SK-N-SH (cell line): ENCODE results near the gene COL5A1. TPM values are rescaled to one million over a fixed set of nuclear protein-coding genes. Genes with fewer than 3 reads are reported as not detected.
A peak's percentile ranks its signal among the peaks of the same experiment; 100 is the strongest.

Experiments
- CTCF ChIA-PET: fragments of 300-600, 350-600 bp; formaldehyde crosslinking; extraction: SDS; loops from one replicate; lab custom pipeline; 2021; lab: Yijun Ruan, JAX
- POLR2A ChIA-PET: fragments of 350-600 bp; sonication (Branson Sonifier 250); formaldehyde crosslinking; extraction: SDS; loops from one replicate; lab custom pipeline; 2020; ENCODE audit warnings: antibody characterized with exemption, inconsistent platforms; lab: Yijun Ruan, JAX
- DNase-seq: peaks from one replicate; pipeline ENCODE4 v3.0.0; 2012
- H2AFZ ChIP-seq: fragments of 200-600 bp; sonication (generic); 2 replicates; pipeline ENCODE4 v1.8.1; 2016; ENCODE audit warnings: antibody characterized with exemption, mild to moderate bottlenecking, low read depth
- H3F3A ChIP-seq: fragments of 200-600 bp; sonication (generic); replicated peaks from 2 replicates; pipeline ENCODE3; 2016; ENCODE audit warnings: antibody characterized with exemption, mild to moderate bottlenecking; ENCODE audit not compliant: insufficient read depth
- H3K27ac ChIP-seq, 2 experiments: fragments of 200-500 bp in 1 of 2; fragments of 200-600 bp in 1 of 2; sonication (Bioruptor generic) in 1 of 2; sonication (generic), shearing (Covaris generic) in 1 of 2; 2 replicates each; pipeline versions ENCODE4 v1.5.1 to v1.6.1; 2014 to 2016; ENCODE audit warnings: low read depth in 2 of 2, inconsistent platforms in 1 of 2, low read length in 1 of 2, mild to moderate bottlenecking in 1 of 2, mixed read lengths in 1 of 2
- H3K27me3 ChIP-seq: fragments of 200-600 bp; sonication (generic), shearing (Covaris generic); 2 replicates; pipeline ENCODE4 v1.6.1; 2016; ENCODE audit warnings: mixed run types; ENCODE audit not compliant: insufficient read depth
- H3K36me3 ChIP-seq, 2 experiments: fragments of 200-500 bp in 1 of 2; fragments of 200-600 bp in 1 of 2; sonication (Bioruptor generic) in 1 of 2; sonication (generic) in 1 of 2; replicated peaks in 1 of 2; 2 replicates each; pipeline versions ENCODE3 to v1.5.1; 2014 to 2016; ENCODE audit warnings: low read length in 1 of 2, mild to moderate bottlenecking in 1 of 2; ENCODE audit not compliant: insufficient read depth in 2 of 2, control insufficient read depth in 1 of 2
- H3K4me1 ChIP-seq, 2 experiments: fragments of 200-500 bp in 1 of 2; fragments of 200-600 bp in 1 of 2; sonication (Bioruptor generic) in 1 of 2; sonication (generic), shearing (Covaris generic) in 1 of 2; 2 replicates each; pipeline versions ENCODE4 v1.5.1 to v1.6.1; 2014 to 2016; ENCODE audit warnings: low read depth in 1 of 2, low read length in 1 of 2, mixed run types in 1 of 2; ENCODE audit not compliant: insufficient read depth in 2 of 2, control insufficient read depth in 1 of 2
- H3K4me2 ChIP-seq: fragments of 200-600 bp; sonication (generic), shearing (Covaris generic); 2 replicates; pipeline ENCODE4 v1.6.1; 2017; ENCODE audit warnings: mixed run types
- H3K4me3 ChIP-seq, 2 experiments: fragments of 200-500 bp in 1 of 2; fragments of 200-600 bp in 1 of 2; sonication (Bioruptor generic) in 1 of 2; sonication (generic), shearing (Covaris generic) in 1 of 2; 2 replicates each; pipeline versions ENCODE4 v1.5.1 to v1.8.1; 2014 to 2016; ENCODE audit warnings: low read depth in 2 of 2, inconsistent platforms in 1 of 2, low read length in 1 of 2, mild to moderate bottlenecking in 1 of 2, mixed read lengths in 1 of 2, moderate library complexity in 1 of 2
- H3K79me2 ChIP-seq: fragments of 200-600 bp; sonication (generic); 2 replicates; pipeline ENCODE4 v1.8.1; 2017; ENCODE audit warnings: mild to moderate bottlenecking; ENCODE audit not compliant: insufficient read depth
- H3K9ac ChIP-seq: fragments of 200-600 bp; sonication (generic); 2 replicates; pipeline ENCODE4 v1.6.1; 2017; ENCODE audit warnings: mixed run types
- H3K9me2 ChIP-seq: fragments of 200-600 bp; sonication (generic); 2 replicates; pipeline ENCODE4 v1.6.1; 2017; ENCODE audit warnings: mixed run types
- H3K9me3 ChIP-seq: fragments of 200-600 bp; sonication (generic); 2 replicates; pipeline ENCODE4 v1.6.1; 2017; ENCODE audit warnings: mixed run types, mild to moderate bottlenecking, moderate library complexity
- H4K20me1 ChIP-seq: fragments of 200-600 bp; sonication (generic); 2 replicates; pipeline ENCODE4 v1.6.1; 2017; ENCODE audit warnings: mild to moderate bottlenecking, mixed run types; ENCODE audit not compliant: insufficient read depth
- FOXM1 ChIP-seq: IDR thresholded peaks from 2 replicates; pipeline ENCODE4 v1.4.0; 2012; ENCODE audit warnings: low read depth, mild to moderate bottlenecking
- GABPA ChIP-seq: IDR thresholded peaks from 2 replicates; pipeline ENCODE4 v1.4.0; 2012; ENCODE audit warnings: low read depth, mild to moderate bottlenecking
- IRF3 ChIP-seq: fragments of 150-350 bp; IDR thresholded peaks from 2 replicates; pipeline ENCODE4 v1.6.1; 2016; ENCODE audit warnings: mild to moderate bottlenecking, low read depth, low read length
- JUND ChIP-seq: IDR thresholded peaks from 2 replicates; pipeline ENCODE4 v1.4.0; 2012
- MEF2A ChIP-seq: IDR thresholded peaks from 2 replicates; pipeline ENCODE4 v1.4.0; 2012; ENCODE audit warnings: low read depth, borderline replicate concordance
- NRF1 ChIP-seq: IDR thresholded peaks from 2 replicates; pipeline ENCODE4 v1.6.1; 2012; ENCODE audit warnings: low read depth, mild to moderate bottlenecking, low read length
- POLR2AphosphoS5 ChIP-seq: IDR thresholded peaks from 2 replicates; pipeline ENCODE4 v1.6.1; 2012; ENCODE audit warnings: low read depth, low read length
- SMC3 ChIP-seq: IDR thresholded peaks from 2 replicates; pipeline ENCODE4 v1.6.1; 2012; ENCODE audit warnings: low read depth, low read length, improper control_type of control experiment
- WGBS: methylation state at CpG from one replicate; pipeline ENCODE4 v1.1.6; 2017; ENCODE audit warnings: low lambda C conversion rate; 5-methylcytosine and 5-hydroxymethylcytosine counted together
- polyA plus RNA-seq, 3 experiments: library from polyadenylated mRNA; depleted of rRNA; stranded (reverse); fragments of >200 nt; gene quantifications; 2 replicates each; pipeline ENCODE4 v1.2.3, GENCODE V29; 2012
- TF ChIP-seq, protein P1 (sequence below): IDR thresholded peaks from 2 replicates; pipeline ENCODE4; 2012
- TF ChIP-seq, protein P2 (sequence below): IDR thresholded peaks from 2 replicates; pipeline ENCODE4 v1.4.0; 2012; ENCODE audit warnings: low read depth, borderline replicate concordance

Gene COL5A1
- polyA plus RNA-seq, 1 of the 3 experiments (the other 2 are of a cell fraction) = 73.8 TPM

- Histone ChIP-seq H3K4me3 (no peak overlapping the region), H3F3A (peaks cover 61% of the 10 kb centered on the region), H2AFZ (no peak overlapping the region), H4K20me1 (peaks cover 91% of the 10 kb centered on the region), H3K4me1 (peaks cover 0 to 7% of the 10 kb centered on the region in 2 experiments; a peak in 2 of 4 replicates), H3K9ac (no peak overlapping the region), H3K27ac (peak overlapping the region in 1 of 2 experiments; percentile 18; a peak in 1 of 4 replicates), H3K36me3 (peaks cover 2 to 19% of the 10 kb centered on the region in 2 experiments), H3K4me2 (no peak overlapping the region), H3K27me3 (no peaks in the 10 kb centered on the region), H3K9me2 (no peaks in the 10 kb centered on the region), H3K79me2 (peaks cover 79% of the 10 kb centered on the region), H3K9me3 (no peaks in the 10 kb centered on the region)
- TF ChIP-seq, protein P1, sequence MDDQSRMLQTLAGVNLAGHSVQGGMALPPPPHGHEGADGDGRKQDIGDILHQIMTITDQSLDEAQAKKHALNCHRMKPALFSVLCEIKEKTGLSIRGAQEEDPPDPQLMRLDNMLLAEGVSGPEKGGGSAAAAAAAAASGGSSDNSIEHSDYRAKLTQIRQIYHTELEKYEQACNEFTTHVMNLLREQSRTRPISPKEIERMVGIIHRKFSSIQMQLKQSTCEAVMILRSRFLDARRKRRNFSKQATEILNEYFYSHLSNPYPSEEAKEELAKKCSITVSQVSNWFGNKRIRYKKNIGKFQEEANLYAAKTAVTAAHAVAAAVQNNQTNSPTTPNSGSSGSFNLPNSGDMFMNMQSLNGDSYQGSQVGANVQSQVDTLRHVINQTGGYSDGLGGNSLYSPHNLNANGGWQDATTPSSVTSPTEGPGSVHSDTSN = no peak
- TF ChIP-seq JUND = no peak
- TF ChIP-seq MEF2A = no peak
- no peak for TF ChIP-seq FOXM1
- TF ChIP-seq IRF3 = no peak
- no peak for TF ChIP-seq GABPA
- no peak for TF ChIP-seq POLR2AphosphoS5
- WGBS = 85% methylated on average over 3 of the region's 11 CpGs
- ChIA-PET POLR2A (no interaction called here), CTCF (interaction anchor here (0.6 to 1.8 kb wide), 6 partner anchors 8 to 212 kb away, joined by 3 to 18 read pairs (median 4); no protein-coding TSS in a partner anchor)
- no peak for DNase-seq
These were observed 13.5 kb downstream of the COL5A1 start for GRCh38 chr9:134655101-134655500.

GRCh38 chr9:134655586-134656333 lies 14.2 kb downstream of the COL5A1 start:
- CTCF ChIA-PET = interaction anchor here (0.6 to 1.8 kb wide), 11 partner anchors 9 to 213 kb away, joined by 3 to 18 read pairs (median 3); no protein-coding TSS in a partner anchor
- Histone ChIP-seq H3K9me3 (no peaks in the 10 kb centered on the region), H3K9ac (no peak overlapping the region), H3K9me2 (no peaks in the 10 kb centered on the region), H3K36me3 (peaks cover 0 to 25% of the 10 kb centered on the region in 2 experiments), H3K79me2 (peaks cover 79% of the 10 kb centered on the region), H2AFZ (no peak overlapping the region), H4K20me1 (peaks cover 91% of the 10 kb centered on the region), H3F3A (peaks cover 66% of the 10 kb centered on the region), H3K27me3 (no peaks in the 10 kb centered on the region), H3K4me3 (no peak overlapping the region), H3K4me2 (no peak overlapping the region), H3K27ac (peak overlapping the region in 1 of 2 experiments; percentile 18; a peak in 1 of 4 replicates), H3K4me1 (peaks cover 2 to 8% of the 10 kb centered on the region in 2 experiments; a peak in 2 of 4 replicates)
- no peak for DNase-seq
- WGBS = 71% methylated on average over 3 of the region's 10 CpGs
- TF ChIP-seq GABPA (no peak), SMC3 (no peak), NRF1 (no peak)
- TF ChIP-seq, protein P1 = no peak
- TF ChIP-seq, protein P2, sequence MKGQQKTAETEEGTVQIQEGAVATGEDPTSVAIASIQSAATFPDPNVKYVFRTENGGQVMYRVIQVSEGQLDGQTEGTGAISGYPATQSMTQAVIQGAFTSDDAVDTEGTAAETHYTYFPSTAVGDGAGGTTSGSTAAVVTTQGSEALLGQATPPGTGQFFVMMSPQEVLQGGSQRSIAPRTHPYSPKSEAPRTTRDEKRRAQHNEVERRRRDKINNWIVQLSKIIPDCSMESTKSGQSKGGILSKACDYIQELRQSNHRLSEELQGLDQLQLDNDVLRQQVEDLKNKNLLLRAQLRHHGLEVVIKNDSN = no peak
- POLR2A ChIA-PET = no interaction called here
